HCT116 (cell line): Measurements from ENCODE around the gene DRAXIN. TPM values are rescaled to one million over a fixed set of nuclear protein-coding genes. Genes with fewer than 3 reads are reported as not detected.

Source experiments
- ATAC-seq: fragments of 200-7000 bp; cut with Tn5 transposase; 2 replicates; pipeline ENCODE4 v1.9.1; 2020; ENCODE audit warnings: mild to moderate bottlenecking, moderate library complexity
- BruUV-seq: library from RNA; stranded (reverse); fragments of 400-500 nt; replicated peaks from 2 replicates; lab custom pipeline; 2021; lab: Mats Ljungman, UMichigan
- CTCF ChIA-PET: fragments of 300-600 bp; sonication (Branson Sonifier 250); formaldehyde crosslinking; loops from one replicate; lab custom pipeline; 2021; ENCODE audit warnings: antibody characterized with exemption; lab: Charles Lee
- POLR2A ChIA-PET: fragments of 300-600, 350-600 bp; sonication (Branson Sonifier 250); formaldehyde crosslinking; loops from one replicate; lab custom pipeline; 2021; ENCODE audit warnings: antibody characterized with exemption; lab: Charles Lee
- RAD21 ChIA-PET, 2 experiments: fragments of 300-600 bp; sonication (Branson Sonifier 250); formaldehyde crosslinking; loops; one replicate each; lab custom pipeline; 2023; ENCODE audit warnings: low total read pairs in 2 of 2; ENCODE audit not compliant: uncharacterized antibody in 2 of 2, unreplicated experiment in 2 of 2, low non-redundant PET in 1 of 2; lab: Charles Lee
- DNase-seq: peaks from one replicate; pipeline ENCODE4 v3.0.0-alpha.2; 2010; ENCODE audit warnings: low read depth, low spot score
- H2AFZ ChIP-seq: fragments of 200-600 bp; shearing (Covaris generic), sonication (generic); 2 replicates; pipeline ENCODE4 v1.6.1; 2017; ENCODE audit warnings: low read depth, mixed run types, mixed read lengths, antibody characterized with exemption, low read length; ENCODE audit not compliant: poor library complexity, severe bottlenecking
- H3K27ac ChIP-seq: 2 replicates; pipeline ENCODE4 v1.5.1; 2012; ENCODE audit warnings: low read depth, low read length
- H3K27me3 ChIP-seq: fragments of 200-600 bp; sonication (generic); 2 replicates; pipeline ENCODE4 v1.6.1; 2016; ENCODE audit warnings: mixed run types, low read length, mixed read lengths; ENCODE audit not compliant: insufficient read depth
- H3K36me3 ChIP-seq, 2 experiments: fragments of 200-500 bp in 1 of 2; fragments of 200-600 bp in 1 of 2; sonication (Bioruptor generic) in 1 of 2; sonication (generic) in 1 of 2; 2 replicates each; pipeline versions ENCODE4 v1.5.1 to v1.6.1; 2014 to 2016; ENCODE audit warnings: low read length in 2 of 2, inconsistent platforms in 1 of 2, mixed read lengths in 1 of 2, mixed run types in 1 of 2; ENCODE audit not compliant: insufficient read depth in 2 of 2, control insufficient read depth in 1 of 2
- H3K4me1 ChIP-seq, 2 experiments: fragments of 200-600 bp in 1 of 2; sonication (generic) in 1 of 2; 2 replicates each; pipeline versions ENCODE4 v1.5.1 to v1.6.1; 2012 to 2017; ENCODE audit warnings: low read length in 2 of 2, inconsistent platforms in 1 of 2, mild to moderate bottlenecking in 1 of 2, mixed read lengths in 1 of 2, mixed run types in 1 of 2, moderate library complexity in 1 of 2; ENCODE audit not compliant: insufficient read depth in 2 of 2, control insufficient read depth in 1 of 2
- H3K4me2 ChIP-seq: fragments of 200-600 bp; sonication (generic); 2 replicates; pipeline ENCODE4 v1.6.1; 2017; ENCODE audit warnings: mixed run types, low read length, mixed read lengths
- H3K4me3 ChIP-seq, 2 experiments: fragments of 200-600 bp in 1 of 2; sonication (generic) in 1 of 2; replicated peaks in 1 of 2; 2 replicates each; pipeline ENCODE4 v1.5.1; 2011 to 2016; ENCODE audit warnings: low read length in 2 of 2, control low read depth in 1 of 2, low read depth in 1 of 2, mild to moderate bottlenecking in 1 of 2, mixed read lengths in 1 of 2, mixed run types in 1 of 2
- H3K79me2 ChIP-seq: fragments of 200-600 bp; sonication (generic); 2 replicates; pipeline ENCODE4 v1.6.1; 2017; ENCODE audit warnings: mild to moderate bottlenecking, mixed run types, low read length, moderate library complexity, mixed read lengths; ENCODE audit not compliant: insufficient read depth
- H3K9ac ChIP-seq: fragments of 200-600 bp; sonication (generic); 2 replicates; pipeline ENCODE4 v1.6.1; 2016; ENCODE audit warnings: low read length, mixed read lengths
- H3K9me2 ChIP-seq: fragments of 200-600 bp; sonication (generic), shearing (Covaris generic); 2 replicates; pipeline ENCODE4 v1.6.1; 2017; ENCODE audit warnings: mixed run types, mild to moderate bottlenecking, moderate library complexity; ENCODE audit not compliant: insufficient read depth
- H3K9me3 ChIP-seq, 2 experiments: fragments of 200-500 bp in 1 of 2; fragments of 200-600 bp in 1 of 2; sonication (Bioruptor generic) in 1 of 2; sonication (generic) in 1 of 2; 2 replicates each; pipeline ENCODE4 v1.6.1; 2014 to 2017; ENCODE audit warnings: low read length in 2 of 2, mixed read lengths in 2 of 2, inconsistent platforms in 1 of 2, low read depth in 1 of 2, mild to moderate bottlenecking in 1 of 2, mixed run types in 1 of 2, moderate library complexity in 1 of 2; ENCODE audit not compliant: control insufficient read depth in 1 of 2, insufficient read depth in 1 of 2
- H4K20me1 ChIP-seq: fragments of 200-600 bp; sonication (generic), shearing (Covaris generic); 2 replicates; pipeline ENCODE4 v1.6.1; 2017; ENCODE audit warnings: mixed run types, mild to moderate bottlenecking, moderate library complexity; ENCODE audit not compliant: insufficient read depth
- CBX3 ChIP-seq: IDR thresholded peaks from 2 replicates; pipeline ENCODE4 v1.6.1; 2012; ENCODE audit warnings: low read depth
- CTCF ChIP-seq, 3 experiments: fragments of 200-600 bp in 1 of 3; sonication (generic) in 1 of 3; IDR thresholded peaks in 2 of 3; conservative IDR thresholded peaks in 1 of 3; 2 replicates each; pipeline ENCODE4 v1.5.1; 2012 to 2017; ENCODE audit warnings: low read depth in 2 of 3, low read length in 2 of 3, antibody characterized with exemption in 1 of 3, borderline replicate concordance in 1 of 3, control low read depth in 1 of 3, mild to moderate bottlenecking in 1 of 3, mixed read lengths in 1 of 3, mixed run types in 1 of 3, moderate library complexity in 1 of 3; ENCODE audit not compliant: insufficient read depth in 1 of 3
- EZH2phosphoT487 ChIP-seq: fragments of 200-600 bp; IDR thresholded peaks from 2 replicates; pipeline ENCODE4 v1.6.1; 2018; ENCODE audit warnings: antibody characterized with exemption, borderline replicate concordance
- FOSL1 ChIP-seq: IDR thresholded peaks from 2 replicates; pipeline ENCODE4 v1.6.1; 2012; ENCODE audit warnings: low read depth
- JUND ChIP-seq: IDR thresholded peaks from 2 replicates; pipeline ENCODE4 v1.6.1; 2012
- MAX ChIP-seq: IDR thresholded peaks from 2 replicates; pipeline ENCODE4 v1.6.1; 2012
- POLR2A ChIP-seq: IDR thresholded peaks from 2 replicates; pipeline ENCODE4 v1.7.0; 2011; ENCODE audit warnings: borderline replicate concordance; ENCODE audit not compliant: insufficient read depth, insufficient read length; ENCODE audit errors: extremely low read depth
- POLR2AphosphoS5 ChIP-seq: IDR thresholded peaks from 2 replicates; pipeline ENCODE4 v1.6.1; 2011; ENCODE audit warnings: mild to moderate bottlenecking, low read depth, low read length, moderate library complexity
- REST ChIP-seq: IDR thresholded peaks from 2 replicates; pipeline ENCODE4 v1.6.1; 2012; ENCODE audit warnings: low read depth
- SIN3A ChIP-seq: IDR thresholded peaks from 2 replicates; pipeline ENCODE4 v1.6.1; 2012; ENCODE audit warnings: low read depth
- SP1 ChIP-seq: IDR thresholded peaks from 2 replicates; pipeline ENCODE4 v1.6.1; 2012; ENCODE audit warnings: low read depth
- SRF ChIP-seq: IDR thresholded peaks from 2 replicates; pipeline ENCODE4 v1.6.1; 2012; ENCODE audit warnings: low read depth
- TCF7L2 ChIP-seq: IDR thresholded peaks from 2 replicates; pipeline ENCODE4 v1.7.0; 2011; ENCODE audit warnings: borderline replicate concordance, inconsistent platforms; ENCODE audit not compliant: insufficient read depth, insufficient read length; ENCODE audit errors: extremely low read depth
- YY1 ChIP-seq: IDR thresholded peaks from 2 replicates; pipeline ENCODE4 v1.6.1; 2011; ENCODE audit warnings: low read length, low read depth, moderate library complexity, mild to moderate bottlenecking; ENCODE audit not compliant: insufficient replicate concordance; ENCODE audit errors: extremely low read depth
- ZBTB33 ChIP-seq: IDR thresholded peaks from 2 replicates; pipeline ENCODE4 v1.6.1; 2011; ENCODE audit warnings: mild to moderate bottlenecking, low read length, moderate library complexity; ENCODE audit not compliant: insufficient replicate concordance; ENCODE audit errors: extremely low read depth
- intact Hi-C: fragments of 100-400 bp; cut with micrococcal nuclease; formaldehyde crosslinking; loops from 2 replicates; pipeline ENCODE4 v1.10.0; 2022
- total RNA-seq: library from RNA; stranded (reverse); gene quantifications from one replicate; pipeline ENCODE4 v1.2.1, GENCODE V29; 2021; ENCODE audit not compliant: unreplicated experiment

Gene DRAXIN
- total RNA-seq, 1 experiment from 2014 or later = 0.47 TPM

- H3K9me3 ChIP-seq = no peaks in the 10 kb centered on the region
- peak overlapping the region; percentile 98 for H3K4me2 ChIP-seq
- no peaks in the 10 kb centered on the region for H3K27me3 ChIP-seq
- peaks cover 2 to 7% of the 10 kb centered on the region in 2 experiments; a peak in 3 of 4 replicates for H3K36me3 ChIP-seq
- ChIA-PET CTCF (interaction anchor here (1.4 to 1.6 kb wide), 2 partner anchors 67 to 615 kb away, joined by 6 to 11 read pairs; no protein-coding TSS in a partner anchor), POLR2A (interaction anchor here (1.0 to 2.3 kb wide), 2 partner anchors 12 to 19 kb away, joined by 3 to 11 read pairs; partner anchors contain the start of gene FBXO6), RAD21 (interaction anchor here in 1 of 2 experiments (1.1 kb wide), 1 partner anchor 67 kb away, joined by 4 read pairs; no protein-coding TSS in a partner anchor)
- no peak for DNase-seq
- no peaks in the 10 kb centered on the region for H3K9me2 ChIP-seq
- H2AFZ ChIP-seq = no peak overlapping the region
- H3K27ac ChIP-seq = peak overlapping the region; percentile 87
- peak overlapping the region; percentile 63 to 80; a peak in 3 of 4 replicates for H3K4me3 ChIP-seq
- H3K4me1 ChIP-seq = peaks cover 28 to 53% of the 10 kb centered on the region in 2 experiments; a peak in 3 of 4 replicates
- H3K79me2 ChIP-seq = peaks cover 16% of the 10 kb centered on the region; the same call in 1 of the 2 replicates
- no peak for TF ChIP-seq POLR2A
- TF ChIP-seq REST = no peak
- TF ChIP-seq ZBTB33 = no peak
- no peak for TF ChIP-seq MAX
- no peak for TF ChIP-seq SIN3A
- TF ChIP-seq POLR2AphosphoS5 = no peak
- no peak for TF ChIP-seq TCF7L2
- TF ChIP-seq CTCF (IDR thresholded peaks at IDR 0.05 in 2 of 3, conservative IDR thresholded peaks at IDR 0.05 in 1 of 3; ENCODE audit: borderline replicate concordance in 1 of 3, insufficient read depth in 1 of 3, low read depth in 2 of 3, low read length in 2 of 3) = no peak
- no peak for TF ChIP-seq JUND
- TF ChIP-seq SRF = no peak
- no peak for TF ChIP-seq EZH2phosphoT487
- no peak for TF ChIP-seq FOSL1
- TF ChIP-seq YY1 = no peak
- no peak for TF ChIP-seq CBX3
- TF ChIP-seq SP1 = no peak
- ATAC-seq = no peak
- no TSS peak for BruUV-seq
- H4K20me1 ChIP-seq = no peaks in the 10 kb centered on the region
- intact Hi-C loops = loop anchor here (2.0 kb wide), 1 partner anchor 67 kb away; no protein-coding TSS in a partner anchor
- peak overlapping the region; percentile 67 for H3K9ac ChIP-seq
Measured at GRCh38 chr1:11652203-11652780, 39.2 kb upstream of the DRAXIN start.
